PFSK-1 (cell line): Measurements from ENCODE around the gene TRPV3.

ENCODE experiments used
- FOXP2 ChIP-seq: optimal IDR thresholded peaks from 2 replicates; pipeline ENCODE3; 2011; ENCODE audit warnings: borderline replicate concordance, control low read depth, inconsistent platforms; ENCODE audit not compliant: insufficient read depth; ENCODE audit errors: extremely low read length, extremely low read depth
- POLR2AphosphoS5 ChIP-seq: IDR thresholded peaks from 2 replicates; pipeline ENCODE4 v1.6.1; 2012; ENCODE audit warnings: low read depth, mild to moderate bottlenecking, control low read depth, low read length, moderate library complexity
- REST ChIP-seq, 2 experiments: IDR thresholded peaks; 2 replicates each; pipeline versions ENCODE4 v1.6.1 to v1.8.0; 2011 to 2012; ENCODE audit warnings: low read depth in 2 of 2, low read length in 2 of 2, control low read depth in 1 of 2, inconsistent platforms in 1 of 2, mild to moderate bottlenecking in 1 of 2, moderate library complexity in 1 of 2; ENCODE audit not compliant: insufficient read depth in 1 of 2
- SIN3A ChIP-seq: IDR thresholded peaks from 2 replicates; pipeline ENCODE4 v1.6.1; 2012; ENCODE audit warnings: mild to moderate bottlenecking, low read length, moderate library complexity, borderline replicate concordance; ENCODE audit not compliant: insufficient read depth
- TAF1 ChIP-seq: IDR thresholded peaks from 2 replicates; pipeline ENCODE4 v1.6.1; 2012; ENCODE audit warnings: low read length, control low read depth, borderline replicate concordance; ENCODE audit not compliant: insufficient read depth

Gene TRPV3

GRCh38 chr17:3536716-3537115 lies 20.9 kb downstream of the TRPV3 start:
- no peak for TF ChIP-seq REST (IDR thresholded peaks at IDR 0.05; ENCODE audit: insufficient read depth in 1 of 2, low read depth in 2 of 2, low read length in 2 of 2)
- no peak for TF ChIP-seq POLR2AphosphoS5
- TF ChIP-seq SIN3A = no peak
- TF ChIP-seq FOXP2 = no peak
- no peak for TF ChIP-seq TAF1

- TF ChIP-seq REST (IDR thresholded peaks at IDR 0.05; ENCODE audit: insufficient read depth in 1 of 2, low read depth in 2 of 2, low read length in 2 of 2) (no peak), POLR2AphosphoS5 (no peak), TAF1 (no peak)
Measured at GRCh38 chr17:3535253-3535995, 22.2 kb downstream of the TRPV3 start.

GRCh38 chr17:3534881-3535252 lies 22.7 kb downstream of the TRPV3 start:
- no peak for TF ChIP-seq REST (IDR thresholded peaks at IDR 0.05; ENCODE audit: insufficient read depth in 1 of 2, low read depth in 2 of 2, low read length in 2 of 2)

GRCh38 chr17:3533752-3534151 lies 23.9 kb downstream of the TRPV3 start:
- TF ChIP-seq REST (IDR thresholded peaks at IDR 0.05; ENCODE audit: insufficient read depth in 1 of 2, low read depth in 2 of 2, low read length in 2 of 2) (no peak), SIN3A (no peak), TAF1 (no peak), FOXP2 (no peak), POLR2AphosphoS5 (no peak)

GRCh38 chr17:3532859-3533142 lies 24.8 kb downstream of the TRPV3 start:
- no peak for TF ChIP-seq POLR2AphosphoS5
- no peak for TF ChIP-seq TAF1
- no peak for TF ChIP-seq SIN3A
- no peak for TF ChIP-seq REST (IDR thresholded peaks at IDR 0.05; ENCODE audit: insufficient read depth in 1 of 2, low read depth in 2 of 2, low read length in 2 of 2)
